ENCODE data around the gene KRTAP3-2.
"Not testable (repeated sequence)": the region's sequence is repeated elsewhere in the genome, so short reads cannot be mapped to it uniquely, and the experiment has no call there.

Gene KRTAP3-2

GRCh38 chr17:40999563-40999962, at the start of gene KRTAP3-2:
TSS of gene KRTAP3-2 (minus strand) at chr17:40999906. CDS start at chr17:40999853, 53 bp downstream.
- DNase-seq, result not testable (repeated sequence)

- no peak for DNase-seq
Observed at GRCh38 chr17:41049110-41049509, 49.4 kb upstream of the KRTAP3-2 start.

GRCh38 chr17:41048441-41048840, 48.7 kb upstream of the KRTAP3-2 start:
- no peak for DNase-seq

GRCh38 chr17:41046735-41047465, 47.2 kb upstream of the KRTAP3-2 start, which contains the start of gene KRTAP2-1:
TSS of gene KRTAP2-1 (minus strand) at chr17:41047316. CDS start at chr17:41047267, 49 bp downstream.
- not testable (repeated sequence) for DNase-seq

GRCh38 chr17:41042953-41043352, 43.2 kb upstream of the KRTAP3-2 start:
- no peak for DNase-seq

GRCh38 chr17:41040783-41041571, 41.3 kb upstream of the KRTAP3-2 start, which contains the start of gene KRTAP1-1:
TSS of gene KRTAP1-1 (minus strand) at chr17:41041450. CDS start at chr17:41041397, 53 bp downstream.
- DNase-seq, result not testable (repeated sequence)

GRCh38 chr17:41037853-41038350, 38.2 kb upstream of the KRTAP3-2 start:
- no peak for DNase-seq

- not testable (repeated sequence) for DNase-seq
Observed at GRCh38 chr17:41034346-41034935, 34.7 kb upstream of the KRTAP3-2 start, which contains the start of gene KRTAP1-3. TSS of gene KRTAP1-3 (minus strand) at chr17:41034874. CDS start at chr17:41034821, 53 bp downstream.

GRCh38 chr17:41029633-41030245, 30.0 kb upstream of the KRTAP3-2 start, which contains the start of gene KRTAP1-4:
TSS of gene KRTAP1-4 (minus strand) at chr17:41030195. CDS start at chr17:41030078, 117 bp downstream.
- no peak for DNase-seq

GRCh38 chr17:41026715-41027471, 27.2 kb upstream of the KRTAP3-2 start, which contains the start of gene KRTAP1-5:
TSS of gene KRTAP1-5 (minus strand) at chr17:41027208. CDS start at chr17:41027155, 53 bp downstream.
- DNase-seq, result no peak

- DNase-seq, result no peak
Observed at GRCh38 chr17:41024697-41025096, 25.0 kb upstream of the KRTAP3-2 start.

- no peak for DNase-seq
Observed at GRCh38 chr17:41020336-41020735, 20.6 kb upstream of the KRTAP3-2 start.

GRCh38 chr17:41019415-41019814, 19.7 kb upstream of the KRTAP3-2 start:
- no peak for DNase-seq

- DNase-seq, result no peak
Observed at GRCh38 chr17:41018541-41018940, 18.8 kb upstream of the KRTAP3-2 start.

- DNase-seq, result no peak
Observed at GRCh38 chr17:41016578-41017215, 17.0 kb upstream of the KRTAP3-2 start.

GRCh38 chr17:41015454-41015853, 15.7 kb upstream of the KRTAP3-2 start:
- no peak for DNase-seq

GRCh38 chr17:41013606-41014005, 13.9 kb upstream of the KRTAP3-2 start:
- no peak for DNase-seq

- DNase-seq, result no peak
Observed at GRCh38 chr17:41013181-41013580, 13.5 kb upstream of the KRTAP3-2 start.

GRCh38 chr17:41012326-41013120, 12.8 kb upstream of the KRTAP3-2 start:
- DNase-seq, result no peak

GRCh38 chr17:41010441-41010840, 10.7 kb upstream of the KRTAP3-2 start:
- no peak for DNase-seq
